Measurements from ENCODE around the gene ADAMTS9. TPM values are rescaled to one million over a fixed set of nuclear protein-coding genes. Genes with fewer than 3 reads are reported as not detected.

Gene ADAMTS9
- total RNA-seq, 2 donors from 2014 or later = 16.1 to 38.0 TPM

GRCh38 chr3:64651741-64652241 is 36.0 kb downstream of the ADAMTS9 start:
- H3K9me3 ChIP-seq (ENCODE audit: control insufficient read depth, low read length) = peaks cover 9% of the 10 kb centered on the region
- peaks cover 11% of the 10 kb centered on the region for H3K36me3 Mint-ChIP-seq (ENCODE audit: low read depth)
- peaks cover 15% of the 10 kb centered on the region for H3K27me3 Mint-ChIP-seq (ENCODE audit: insufficient read depth)
- TF ChIP-seq CTCF (conservative IDR thresholded peaks at IDR 0.05) = no peak
- no peaks in the 10 kb centered on the region for H3K9me3 Mint-ChIP-seq
- H3K27ac Mint-ChIP-seq = no peak overlapping the region
- DNase-seq = peak; percentile 51
- peaks cover 28% of the 10 kb centered on the region for H3K4me1 ChIP-seq (ENCODE audit: control insufficient read depth, insufficient read depth, low read length)
- peaks cover 68% of the 10 kb centered on the region for H3K4me1 Mint-ChIP-seq
- H3K9ac ChIP-seq (ENCODE audit: extremely low read depth, low read length, poor library complexity, severe bottlenecking) = peak overlapping the region; percentile 60
- H3K36me3 ChIP-seq (ENCODE audit: control insufficient read depth, insufficient read depth, low read length) = peaks cover 41% of the 10 kb centered on the region
- H3K27me3 ChIP-seq (ENCODE audit: control insufficient read depth, insufficient read depth, low read length, poor library complexity, severe bottlenecking) = no peaks in the 10 kb centered on the region
- WGBS, 2 experiments (ENCODE audit: insufficient coverage in 1 of 2, insufficient read length in 1 of 2) = 60 to 81% methylated on average over 2 of the region's 2 CpGs
- H3K4me3 ChIP-seq (ENCODE audit: low read length) = no peak overlapping the region
- H3K4me3 Mint-ChIP-seq = no peak overlapping the region
- no peak overlapping the region for H3K27ac ChIP-seq (ENCODE audit: low read depth, low read length)

GRCh38 chr3:64651303-64651702 is 36.5 kb downstream of the ADAMTS9 start:
- H3K4me3 ChIP-seq (ENCODE audit: low read length) = no peak overlapping the region
- peaks cover 46% of the 10 kb centered on the region for H3K36me3 ChIP-seq (ENCODE audit: control insufficient read depth, insufficient read depth, low read length)
- Mint-ChIP-seq H3K27me3 (ENCODE audit: insufficient read depth) (peaks cover 19% of the 10 kb centered on the region), H3K4me3 (no peak overlapping the region), H3K9me3 (no peaks in the 10 kb centered on the region), H3K36me3 (ENCODE audit: low read depth) (peaks cover 13% of the 10 kb centered on the region), H3K27ac (peak overlapping the region; percentile 91), H3K4me1 (peaks cover 65% of the 10 kb centered on the region)
- peaks cover 9% of the 10 kb centered on the region for H3K9me3 ChIP-seq (ENCODE audit: control insufficient read depth, low read length)
- H3K4me1 ChIP-seq (ENCODE audit: control insufficient read depth, insufficient read depth, low read length) = peaks cover 28% of the 10 kb centered on the region
- 88 to 100% methylated on average over 2 to 3 of the region's 3 CpGs for WGBS, 2 experiments (ENCODE audit: insufficient coverage in 1 of 2, insufficient read length in 1 of 2)
- TF ChIP-seq CTCF (conservative IDR thresholded peaks at IDR 0.05) = peak; percentile 8
- peak overlapping the region; percentile 60 for H3K9ac ChIP-seq (ENCODE audit: extremely low read depth, low read length, poor library complexity, severe bottlenecking)
- H3K27me3 ChIP-seq (ENCODE audit: control insufficient read depth, insufficient read depth, low read length, poor library complexity, severe bottlenecking) = no peaks in the 10 kb centered on the region
- DNase-seq = no peak
- H3K27ac ChIP-seq (ENCODE audit: low read depth, low read length) = peak overlapping the region; percentile 0

GRCh38 chr3:64650715-64651114 is 37.1 kb downstream of the ADAMTS9 start:
- peak overlapping the region; percentile 44 for H3K4me3 ChIP-seq (ENCODE audit: low read length)
- H3K9me3 ChIP-seq (ENCODE audit: control insufficient read depth, low read length) = peaks cover 9% of the 10 kb centered on the region
- DNase-seq = peak; percentile 46
- no peaks in the 10 kb centered on the region for H3K9me3 Mint-ChIP-seq
- H3K4me1 ChIP-seq (ENCODE audit: control insufficient read depth, insufficient read depth, low read length) = peaks cover 28% of the 10 kb centered on the region
- peaks cover 52% of the 10 kb centered on the region for H3K36me3 ChIP-seq (ENCODE audit: control insufficient read depth, insufficient read depth, low read length)
- no peaks in the 10 kb centered on the region for H3K27me3 ChIP-seq (ENCODE audit: control insufficient read depth, insufficient read depth, low read length, poor library complexity, severe bottlenecking)
- H3K9ac ChIP-seq (ENCODE audit: extremely low read depth, low read length, poor library complexity, severe bottlenecking) = peak overlapping the region; percentile 60
- peaks cover 13% of the 10 kb centered on the region for H3K36me3 Mint-ChIP-seq (ENCODE audit: low read depth)
- peaks cover 59% of the 10 kb centered on the region for H3K4me1 Mint-ChIP-seq
- peak overlapping the region; percentile 13 for H3K4me3 Mint-ChIP-seq
- H3K27ac Mint-ChIP-seq = peak overlapping the region; percentile 91
- WGBS, 2 experiments (ENCODE audit: insufficient coverage in 1 of 2, insufficient read length in 1 of 2) = 84% methylated on average over 1 of the region's 1 CpG; no CpG with 5 or more reads in 1 of the 2 experiments
- peak overlapping the region; percentile 51 for H3K27ac ChIP-seq (ENCODE audit: low read depth, low read length)
- H3K27me3 Mint-ChIP-seq (ENCODE audit: insufficient read depth) = peaks cover 22% of the 10 kb centered on the region
- TF ChIP-seq CTCF (conservative IDR thresholded peaks at IDR 0.05) = no peak

Data from endodermal cell (in vitro differentiated cells).